Skeletal muscle satellite cell (primary cell): ENCODE data around the gene ASF1A.
A peak's percentile ranks its signal among the peaks of the same experiment; 100 is the strongest.

ENCODE experiments used
- H3K27me3 ChIP-seq: 2 replicates; pipeline ENCODE4 v1.7.0; 2013; ENCODE audit warnings: low read length; ENCODE audit not compliant: control insufficient read depth, insufficient read depth
- H3K36me3 ChIP-seq: 2 replicates; pipeline ENCODE4 v1.7.0; 2013; ENCODE audit warnings: mild to moderate bottlenecking, control low read depth, low read length; ENCODE audit not compliant: insufficient read depth
- H3K4me1 ChIP-seq: 2 replicates; pipeline ENCODE4 v1.7.0; 2013; ENCODE audit warnings: low read length; ENCODE audit not compliant: control insufficient read depth, insufficient read depth
- H3K4me2 ChIP-seq: 2 replicates; pipeline ENCODE4 v1.7.0; 2013; ENCODE audit warnings: mild to moderate bottlenecking, low read length
- H3K4me3 ChIP-seq: 2 replicates; pipeline ENCODE4 v1.7.0; 2013; ENCODE audit warnings: low read length
- H3K9ac ChIP-seq: 2 replicates; pipeline ENCODE4 v1.7.0; 2013; ENCODE audit warnings: mild to moderate bottlenecking, low read depth, low read length, moderate library complexity
- H3K9me3 ChIP-seq: replicated peaks from 2 replicates; pipeline ENCODE4 v1.7.0; 2013; ENCODE audit warnings: mild to moderate bottlenecking, control low read depth, low read length

ASF1A gene

DNA sequence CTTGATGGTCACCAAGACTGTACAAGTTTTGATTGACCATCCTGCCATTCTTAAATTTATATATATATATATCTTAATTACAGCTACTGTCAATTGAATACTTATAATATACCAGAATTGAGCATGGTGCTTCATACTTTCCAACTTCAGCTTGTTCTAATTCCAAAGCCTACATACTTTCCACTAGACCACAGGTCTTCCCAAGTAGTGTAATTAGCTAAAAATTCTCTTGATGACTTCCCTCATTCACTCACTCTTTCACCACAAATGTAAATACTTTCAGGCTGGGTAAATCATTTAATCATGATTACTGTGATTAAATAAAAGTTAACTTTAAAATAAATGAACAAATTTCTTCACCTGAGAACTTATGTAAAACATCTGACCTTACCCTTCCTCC, 3.4 kb downstream of the ASF1A start:
- Histone ChIP-seq H3K9me3 (no peaks in the 10 kb centered on the region), H3K4me3 (no peak overlapping the region), H3K4me2 (no peak overlapping the region), H3K9ac (no peak overlapping the region), H3K27me3 (no peaks in the 10 kb centered on the region), H3K4me1 (peaks cover 3% of the 10 kb centered on the region), H3K36me3 (peaks cover 25% of the 10 kb centered on the region)

GRCh38 chr6:118899948-118900347, 6.0 kb downstream of the ASF1A start:
- Histone ChIP-seq H3K9me3 (no peaks in the 10 kb centered on the region), H3K4me3 (no peak overlapping the region), H3K4me1 (peaks cover 9% of the 10 kb centered on the region), H3K27me3 (no peaks in the 10 kb centered on the region), H3K9ac (no peak overlapping the region), H3K4me2 (no peak overlapping the region), H3K36me3 (peaks cover 41% of the 10 kb centered on the region)

DNA sequence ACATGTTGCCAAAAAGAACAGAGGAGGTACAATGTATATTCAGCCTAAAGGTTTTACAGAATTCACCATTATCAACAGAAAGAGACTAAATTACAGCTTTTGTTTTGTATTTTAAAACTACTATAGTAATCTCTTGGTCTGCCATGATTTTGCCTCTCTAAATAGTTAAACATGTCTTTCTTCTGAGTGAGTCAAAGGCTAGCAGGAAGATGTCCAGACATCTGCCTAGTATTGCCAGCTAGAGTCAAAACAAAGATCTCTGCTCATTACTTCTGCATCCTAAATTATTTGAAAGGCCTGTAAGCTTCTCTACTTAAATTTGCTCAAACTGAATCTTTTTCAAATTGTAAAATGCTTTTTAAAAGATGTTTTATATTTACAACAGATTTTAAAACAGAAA, 8.8 kb downstream of the ASF1A start:
- Histone ChIP-seq H3K4me3 (no peak overlapping the region), H3K9me3 (no peaks in the 10 kb centered on the region), H3K9ac (no peak overlapping the region), H3K4me2 (peak overlapping the region; percentile 9), H3K36me3 (peaks cover 62% of the 10 kb centered on the region), H3K27me3 (no peaks in the 10 kb centered on the region), H3K4me1 (peaks cover 9% of the 10 kb centered on the region)

- Histone ChIP-seq H3K36me3 (peaks cover 66% of the 10 kb centered on the region), H3K4me3 (no peak overlapping the region), H3K4me1 (peaks cover 9% of the 10 kb centered on the region)
Observed at GRCh38 chr6:118903138-118903537, 9.2 kb downstream of the ASF1A start.

DNA sequence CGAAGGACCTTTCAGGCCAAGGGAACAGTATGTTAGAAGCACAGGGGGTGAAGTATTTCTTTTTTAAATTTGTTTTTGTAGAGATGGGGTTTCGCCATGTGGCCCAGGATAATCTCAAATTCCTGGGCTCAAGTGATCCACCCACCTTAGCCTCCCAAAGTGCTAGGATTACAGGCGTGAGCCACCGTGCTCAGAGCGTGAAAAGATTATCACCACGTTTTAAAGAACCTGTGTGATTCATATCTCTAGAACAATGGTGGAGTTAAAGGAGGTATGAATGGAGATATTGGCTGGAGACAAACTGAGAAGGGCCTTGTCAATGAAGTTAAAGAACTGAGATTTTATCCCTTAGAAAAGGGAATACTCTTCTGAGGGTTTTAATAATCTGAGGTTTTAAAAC, 9.7 kb downstream of the ASF1A start:
- peaks cover 9% of the 10 kb centered on the region for H3K4me1 ChIP-seq
- H3K9ac ChIP-seq, result no peak overlapping the region
- peaks cover 70% of the 10 kb centered on the region for H3K36me3 ChIP-seq
- H3K9me3 ChIP-seq, result no peaks in the 10 kb centered on the region
- no peaks in the 10 kb centered on the region for H3K27me3 ChIP-seq
- no peak overlapping the region for H3K4me2 ChIP-seq
- H3K4me3 ChIP-seq, result no peak overlapping the region

More at GRCh38 chr6:118903138-118903537, 9.2 kb downstream of the ASF1A start:
- Histone ChIP-seq H3K4me2 (no peak overlapping the region), H3K9ac (no peak overlapping the region), H3K9me3 (no peaks in the 10 kb centered on the region), H3K27me3 (no peaks in the 10 kb centered on the region)

- peaks cover 70% of the 10 kb centered on the region for H3K36me3 ChIP-seq
- no peaks in the 10 kb centered on the region for H3K27me3 ChIP-seq
- H3K4me3 ChIP-seq, result no peak overlapping the region
- H3K9me3 ChIP-seq, result no peaks in the 10 kb centered on the region
- no peak overlapping the region for H3K9ac ChIP-seq
- no peak overlapping the region for H3K4me2 ChIP-seq
- H3K4me1 ChIP-seq, result peaks cover 9% of the 10 kb centered on the region
Observed at GRCh38 chr6:118905084-118905483, 11.1 kb downstream of the ASF1A start.

DNA sequence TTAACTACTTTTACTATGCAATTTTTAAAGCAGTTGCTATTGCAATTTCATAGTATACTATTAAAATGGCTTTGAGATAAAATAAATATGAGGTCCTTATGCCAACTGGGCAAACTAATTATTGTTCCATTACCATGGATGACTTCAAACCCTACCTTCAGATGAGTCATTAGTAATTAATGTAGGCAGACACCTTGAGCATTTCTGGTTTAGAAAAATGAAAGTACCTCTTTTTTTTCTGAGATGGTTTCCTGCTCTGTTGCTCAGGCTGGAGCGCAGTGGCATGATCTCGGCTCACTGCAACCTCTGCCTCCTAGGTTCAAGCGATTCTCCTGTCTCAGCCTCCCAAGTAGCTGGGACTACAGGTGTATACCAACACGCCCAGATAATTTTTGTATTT, 11.9 kb downstream of the ASF1A start:
- Histone ChIP-seq H3K9me3 (no peaks in the 10 kb centered on the region), H3K4me1 (peaks cover 9% of the 10 kb centered on the region), H3K27me3 (no peaks in the 10 kb centered on the region), H3K4me2 (no peak overlapping the region), H3K36me3 (peaks cover 73% of the 10 kb centered on the region), H3K9ac (no peak overlapping the region), H3K4me3 (no peak overlapping the region)

DNA sequence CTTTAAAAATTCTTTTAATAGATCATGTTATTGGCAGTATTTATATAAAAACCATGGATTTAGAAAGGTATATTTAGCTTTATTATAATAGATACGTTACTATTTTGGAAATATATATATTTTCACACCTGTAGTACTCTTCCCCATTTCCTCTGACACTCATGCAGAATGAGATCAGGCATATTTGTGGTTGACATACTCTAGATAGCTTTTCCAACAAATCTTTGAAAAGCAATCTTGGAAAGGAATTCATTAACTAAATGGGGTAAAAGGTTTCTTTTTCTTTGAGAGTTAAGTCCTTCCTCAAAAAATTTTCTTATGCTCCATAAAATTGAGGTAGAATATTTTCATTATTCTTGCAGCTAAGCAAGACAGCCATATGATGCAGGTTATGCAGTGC, 14.5 kb downstream of the ASF1A start:
- Histone ChIP-seq H3K27me3 (no peaks in the 10 kb centered on the region), H3K4me2 (no peak overlapping the region), H3K36me3 (peaks cover 70% of the 10 kb centered on the region), H3K9ac (no peak overlapping the region), H3K4me1 (no peaks in the 10 kb centered on the region), H3K9me3 (no peaks in the 10 kb centered on the region), H3K4me3 (no peak overlapping the region)

DNA sequence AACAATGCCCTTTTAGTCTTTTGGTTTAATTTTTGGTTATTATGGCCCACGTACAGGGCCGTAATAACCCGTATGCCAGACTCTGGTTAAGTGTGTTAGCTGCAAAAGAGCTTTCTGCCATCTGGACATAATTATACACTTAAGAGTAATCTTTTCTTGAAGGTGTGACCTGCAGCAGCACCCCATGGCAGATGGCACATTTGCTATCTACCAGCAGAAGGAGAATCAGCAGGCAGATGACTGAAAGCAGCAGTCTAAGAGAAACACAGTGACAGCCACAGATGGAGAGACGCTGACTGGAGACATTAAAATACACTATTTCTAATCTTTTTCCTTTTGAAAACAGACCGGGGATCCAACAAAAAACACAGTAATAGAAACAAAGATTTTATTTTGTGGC, 18.7 kb downstream of the ASF1A start:
- Histone ChIP-seq H3K4me2 (no peak overlapping the region), H3K4me1 (no peaks in the 10 kb centered on the region), H3K36me3 (peaks cover 69% of the 10 kb centered on the region), H3K9me3 (no peaks in the 10 kb centered on the region), H3K4me3 (no peak overlapping the region), H3K9ac (no peak overlapping the region), H3K27me3 (no peaks in the 10 kb centered on the region)

GRCh38 chr6:118913161-118913560, 19.2 kb downstream of the ASF1A start:
- Histone ChIP-seq H3K27me3 (no peaks in the 10 kb centered on the region), H3K36me3 (peaks cover 65% of the 10 kb centered on the region), H3K4me3 (no peak overlapping the region), H3K4me1 (no peaks in the 10 kb centered on the region), H3K9me3 (no peaks in the 10 kb centered on the region), H3K4me2 (no peak overlapping the region), H3K9ac (no peak overlapping the region)

DNA sequence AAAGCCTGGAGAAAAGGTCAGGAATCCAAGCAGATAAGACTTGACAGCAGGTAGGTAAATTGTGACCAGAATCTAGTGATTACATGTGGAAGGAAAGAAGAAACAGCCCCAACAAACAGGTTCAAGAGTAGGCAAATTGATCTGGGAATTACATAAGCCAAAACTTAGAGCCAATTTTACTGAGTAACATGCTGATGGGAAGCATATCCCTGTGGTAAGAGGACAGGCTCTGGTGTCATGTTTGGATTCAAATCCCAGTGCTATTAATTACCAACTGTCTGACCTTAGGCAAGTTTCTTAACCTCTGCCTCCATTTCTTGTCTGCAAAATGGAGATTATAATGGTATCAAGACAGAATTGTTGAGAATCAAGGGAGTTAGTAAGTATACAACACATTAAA, 20.6 kb downstream of the ASF1A start:
- Histone ChIP-seq H3K4me3 (no peak overlapping the region), H3K9me3 (no peaks in the 10 kb centered on the region), H3K36me3 (peaks cover 56% of the 10 kb centered on the region)

GRCh38 chr6:118917546-118918328, 23.8 kb downstream of the ASF1A start:
- Histone ChIP-seq H3K4me2 (no peak overlapping the region), H3K4me3 (no peak overlapping the region), H3K9ac (no peak overlapping the region), H3K27me3 (no peaks in the 10 kb centered on the region), H3K9me3 (no peaks in the 10 kb centered on the region), H3K36me3 (peaks cover 62% of the 10 kb centered on the region), H3K4me1 (no peaks in the 10 kb centered on the region)

More for the DNA sequence above, 20.6 kb downstream of the ASF1A start:
- Histone ChIP-seq H3K4me1 (no peaks in the 10 kb centered on the region), H3K27me3 (no peaks in the 10 kb centered on the region), H3K4me2 (no peak overlapping the region), H3K9ac (no peak overlapping the region)
